AG10803 (cell line): ENCODE results near the gene SLC17A8.

Experiments
- DNase-seq: peaks from one replicate; pipeline ENCODE4 v3.0.0; 2010; ENCODE audit warnings: low read depth
- H3K4me3 ChIP-seq: 2 replicates; pipeline ENCODE4 v1.5.1; 2011; ENCODE audit warnings: mild to moderate bottlenecking, low read length, control low read depth
- CTCF ChIP-seq: conservative IDR thresholded peaks from 2 replicates; pipeline ENCODE4 v1.5.1; 2011; ENCODE audit warnings: mild to moderate bottlenecking, low read length, control low read depth, inconsistent platforms

Gene SLC17A8

GRCh38 chr12:100468126-100468525 is 111.3 kb downstream of the SLC17A8 start:
- H3K4me3 ChIP-seq, result no peak overlapping the region
- DNase-seq, result no peak
- TF ChIP-seq CTCF, result no peak
